ENCODE results near the gene ADAM19.

Gene ADAM19, protein sequence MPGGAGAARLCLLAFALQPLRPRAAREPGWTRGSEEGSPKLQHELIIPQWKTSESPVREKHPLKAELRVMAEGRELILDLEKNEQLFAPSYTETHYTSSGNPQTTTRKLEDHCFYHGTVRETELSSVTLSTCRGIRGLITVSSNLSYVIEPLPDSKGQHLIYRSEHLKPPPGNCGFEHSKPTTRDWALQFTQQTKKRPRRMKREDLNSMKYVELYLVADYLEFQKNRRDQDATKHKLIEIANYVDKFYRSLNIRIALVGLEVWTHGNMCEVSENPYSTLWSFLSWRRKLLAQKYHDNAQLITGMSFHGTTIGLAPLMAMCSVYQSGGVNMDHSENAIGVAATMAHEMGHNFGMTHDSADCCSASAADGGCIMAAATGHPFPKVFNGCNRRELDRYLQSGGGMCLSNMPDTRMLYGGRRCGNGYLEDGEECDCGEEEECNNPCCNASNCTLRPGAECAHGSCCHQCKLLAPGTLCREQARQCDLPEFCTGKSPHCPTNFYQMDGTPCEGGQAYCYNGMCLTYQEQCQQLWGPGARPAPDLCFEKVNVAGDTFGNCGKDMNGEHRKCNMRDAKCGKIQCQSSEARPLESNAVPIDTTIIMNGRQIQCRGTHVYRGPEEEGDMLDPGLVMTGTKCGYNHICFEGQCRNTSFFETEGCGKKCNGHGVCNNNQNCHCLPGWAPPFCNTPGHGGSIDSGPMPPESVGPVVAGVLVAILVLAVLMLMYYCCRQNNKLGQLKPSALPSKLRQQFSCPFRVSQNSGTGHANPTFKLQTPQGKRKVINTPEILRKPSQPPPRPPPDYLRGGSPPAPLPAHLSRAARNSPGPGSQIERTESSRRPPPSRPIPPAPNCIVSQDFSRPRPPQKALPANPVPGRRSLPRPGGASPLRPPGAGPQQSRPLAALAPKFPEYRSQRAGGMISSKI

DNA sequence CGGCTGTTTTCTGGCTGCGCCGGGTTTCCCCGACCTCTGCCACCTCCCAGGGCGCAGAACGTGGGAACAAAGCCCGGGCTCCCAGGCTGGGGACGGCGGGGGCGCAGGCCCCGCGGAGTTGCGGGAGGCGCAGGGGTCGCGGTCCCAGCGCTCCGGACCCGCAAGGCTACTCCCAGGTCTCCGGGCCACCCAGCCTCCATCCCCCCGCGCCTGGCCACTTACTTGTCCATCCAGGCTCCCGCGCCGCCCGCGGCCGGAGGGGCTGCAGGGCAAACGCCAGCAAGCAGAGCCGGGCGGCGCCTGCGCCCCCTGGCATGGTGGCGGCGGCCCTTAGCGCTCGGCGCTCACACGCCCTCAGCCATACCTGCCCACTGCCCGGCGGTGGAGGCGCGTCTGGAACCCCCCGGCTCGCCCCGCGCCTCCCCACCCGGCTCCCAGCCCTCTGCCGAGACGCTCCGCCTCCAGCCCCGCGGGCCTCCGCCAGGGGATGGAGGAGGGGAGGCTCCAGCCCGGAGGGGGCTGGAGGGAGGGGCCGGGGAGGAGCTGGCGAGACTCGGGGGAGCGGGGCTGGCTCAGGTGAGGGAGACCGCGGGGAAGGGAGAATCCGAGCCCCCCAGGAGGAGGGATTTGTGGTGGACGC lies at the start of gene ADAM19:
TSS of gene ADAM19 (minus strand) at position 395 of the 640 bp plus-strand sequence. CDS start at position 316, 79 bp downstream.
- Histone ChIP-seq H3K27ac (peak within 1 kb of the TSS; percentile 8 to 93 (median 82)), H3K4me3 (peak within 1 kb of the TSS; percentile 62 to 83 (median 70))

- no peak overlapping the region for H3K4me3 ChIP-seq
- no peak overlapping the region for H3K27ac ChIP-seq
Observed at GRCh38 chr5:157624144-157624543, 48.6 kb upstream of the ADAM19 start.

- H3K4me3 ChIP-seq, result no peak overlapping the region
- H3K27ac ChIP-seq, result no peak overlapping the region
Observed at GRCh38 chr5:157620776-157621175, 45.2 kb upstream of the ADAM19 start.

DNA sequence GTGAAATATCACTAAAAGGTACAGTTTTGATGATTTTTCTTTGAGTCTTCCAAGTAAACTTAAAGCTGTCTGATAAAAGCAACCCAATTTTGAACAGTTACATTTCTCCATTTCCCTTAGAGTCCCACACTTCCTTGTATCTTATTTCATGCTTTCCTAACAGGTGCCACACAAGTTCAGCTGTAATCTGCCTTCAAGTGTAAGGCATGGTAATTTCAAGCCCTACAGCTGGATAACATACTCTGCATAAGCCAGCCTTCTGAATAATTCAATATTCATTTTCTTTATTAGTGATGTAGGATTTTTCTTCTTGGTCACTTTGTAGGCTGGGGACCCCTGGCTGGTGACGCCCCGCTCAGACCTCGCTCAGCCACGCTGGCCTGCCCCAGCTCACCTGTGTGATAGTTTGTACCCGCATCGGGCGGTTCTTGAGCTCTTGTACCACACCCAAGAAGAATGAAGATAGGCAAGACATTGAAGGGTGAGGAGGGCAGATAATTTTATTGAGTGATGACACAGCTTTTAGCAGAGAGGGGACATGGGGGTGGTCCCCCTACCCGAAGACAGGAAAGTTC lies 42.7 kb upstream of the ADAM19 start:
- Histone ChIP-seq H3K4me3 (no peak overlapping the region), H3K27ac (no peak overlapping the region)

DNA sequence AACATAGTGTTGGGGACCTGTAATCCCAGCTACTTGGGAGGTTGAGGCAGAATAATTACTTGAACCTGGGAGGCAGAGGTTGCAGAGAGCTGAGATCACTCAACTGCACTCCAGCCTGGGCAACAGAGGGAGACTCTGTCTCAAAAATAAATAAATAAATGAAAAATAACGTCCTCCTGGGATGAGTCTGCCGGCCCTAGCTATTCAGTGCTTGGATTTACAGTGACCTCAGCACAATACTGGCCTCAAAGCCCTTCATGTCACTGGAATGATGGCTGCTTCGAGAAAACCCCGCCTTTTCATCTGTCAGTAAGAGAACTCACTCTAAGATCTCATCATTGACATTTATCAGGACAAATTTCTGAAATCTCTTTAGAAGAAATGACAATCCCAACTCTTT lies 41.2 kb upstream of the ADAM19 start:
- no peak overlapping the region for H3K27ac ChIP-seq
- H3K4me3 ChIP-seq, result no peak overlapping the region

DNA sequence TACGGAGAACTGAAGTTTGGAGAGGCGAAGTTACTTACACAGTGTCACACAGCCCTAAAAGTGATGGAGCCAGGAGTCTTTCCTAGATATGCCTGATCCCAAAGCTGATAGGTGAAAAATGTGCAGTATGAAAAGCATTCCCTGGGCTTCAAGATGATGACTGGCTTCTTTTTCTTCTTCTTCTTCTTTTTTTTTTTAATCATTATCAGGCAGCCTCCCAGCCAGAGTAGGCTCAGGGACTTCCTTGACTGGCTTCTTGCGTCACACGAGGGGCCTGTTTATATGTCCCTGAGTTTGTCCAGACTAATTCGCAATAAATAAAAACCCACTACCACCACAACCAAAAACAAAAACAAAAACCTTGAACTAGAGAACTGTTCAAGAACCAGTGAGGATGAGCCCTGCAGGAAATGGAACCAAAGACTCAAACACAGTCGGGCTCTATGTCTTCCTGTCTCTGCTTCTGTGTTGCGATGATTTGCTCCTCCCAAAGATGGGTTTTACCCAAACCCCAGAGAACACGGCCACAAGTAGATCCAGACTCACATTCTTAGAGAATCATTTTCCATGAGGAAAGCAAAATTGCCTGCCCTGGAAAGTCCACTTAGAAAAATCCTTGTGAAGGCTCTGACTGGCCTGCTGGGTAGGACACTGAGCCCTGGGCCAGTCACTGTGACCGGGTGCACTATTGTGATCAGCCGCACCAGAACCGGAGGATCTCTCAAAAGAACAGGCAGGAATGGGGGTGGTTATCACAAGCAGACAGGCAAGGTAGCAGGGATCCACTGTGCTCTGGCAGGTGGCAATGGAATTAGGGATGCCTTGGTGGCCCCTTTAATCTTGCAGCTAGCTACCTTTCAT lies 38.0 kb upstream of the ADAM19 start:
- Histone ChIP-seq H3K4me3 (no peak overlapping the region), H3K27ac (peak overlapping the region in 4 of 21 experiments; percentile 2 to 52 (median 30))

- Histone ChIP-seq H3K4me3 (no peak overlapping the region), H3K27ac (peak overlapping the region in 1 of 21 experiments; percentile 10)
Observed at GRCh38 chr5:157612581-157612980, 37.0 kb upstream of the ADAM19 start.

DNA sequence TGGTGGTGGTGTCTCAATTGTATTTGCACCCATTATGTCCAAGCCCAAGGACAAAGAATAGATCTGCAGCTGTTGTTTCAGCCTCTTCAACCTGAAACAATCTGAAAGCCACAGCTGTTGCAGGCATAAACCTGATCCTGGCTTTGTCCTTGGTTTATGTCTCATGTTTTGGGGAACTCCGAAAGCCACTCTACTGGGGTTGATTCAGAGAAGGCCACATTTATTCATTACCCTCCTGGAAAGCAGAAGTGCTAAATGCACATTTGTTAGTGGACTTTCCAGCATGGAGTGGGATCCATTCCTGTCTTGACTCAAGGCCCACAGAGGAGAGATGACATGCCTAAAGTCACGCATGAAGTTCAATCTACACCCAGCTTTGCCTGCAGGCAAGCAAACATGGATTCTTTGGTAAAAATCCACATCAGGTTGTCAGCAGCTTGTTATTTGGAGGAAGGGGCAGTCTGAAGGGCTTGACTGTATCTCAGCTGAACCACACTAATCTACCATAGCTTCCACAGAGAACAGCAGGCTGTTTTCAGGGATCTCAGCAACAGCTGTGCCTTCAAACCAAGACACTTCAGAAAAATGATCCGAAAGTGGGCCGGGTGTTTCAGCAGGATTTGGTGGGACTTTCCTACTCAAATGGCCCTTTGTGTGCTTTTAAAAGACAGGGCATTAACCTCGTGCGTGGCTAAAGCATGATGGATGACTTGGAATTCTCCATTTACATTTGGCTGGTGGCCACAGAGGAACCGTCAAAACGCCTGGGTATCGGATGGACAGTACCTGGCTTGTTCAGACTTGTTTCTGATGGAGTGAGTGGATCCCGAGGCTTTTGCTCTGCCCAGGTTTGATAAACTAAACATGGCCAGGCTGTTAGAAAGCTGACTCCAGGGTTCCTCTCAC lies 36.2 kb upstream of the ADAM19 start:
- H3K27ac ChIP-seq, result peak overlapping the region in 1 of 21 experiments; percentile 10
- no peak overlapping the region for H3K4me3 ChIP-seq

- no peak overlapping the region for H3K4me3 ChIP-seq
- H3K27ac ChIP-seq, result no peak overlapping the region
Observed at GRCh38 chr5:157610990-157611389, 35.4 kb upstream of the ADAM19 start.

DNA sequence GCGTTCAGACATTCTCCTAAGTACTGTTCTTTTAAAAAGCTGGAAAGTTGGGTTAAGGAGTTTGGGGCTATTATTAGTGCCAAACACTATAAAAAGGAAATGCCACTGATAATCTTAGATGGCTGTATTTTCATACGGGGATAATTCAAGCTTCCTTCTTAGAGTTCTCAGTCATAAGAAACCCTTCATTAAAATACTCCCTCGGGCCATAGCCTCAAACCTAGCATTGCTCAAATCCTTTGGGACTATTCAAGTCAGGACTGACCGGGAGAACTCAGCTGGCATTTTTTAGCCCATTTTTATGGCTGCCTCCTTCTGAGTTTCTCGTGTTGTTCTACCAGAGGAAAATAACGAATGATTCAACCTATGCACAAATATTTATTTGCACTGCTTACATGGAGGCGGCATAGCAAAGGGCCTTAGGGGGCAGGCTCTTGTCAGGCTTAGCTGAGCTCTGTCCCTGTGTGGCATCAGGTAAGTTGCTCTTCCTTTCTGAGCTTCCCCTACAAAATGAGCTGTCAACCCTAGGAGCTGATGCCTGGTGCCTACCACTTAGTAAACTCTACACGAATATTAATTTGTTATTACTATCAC lies 33.5 kb upstream of the ADAM19 start:
- Histone ChIP-seq H3K27ac (no peak overlapping the region), H3K4me3 (no peak overlapping the region)

- Histone ChIP-seq H3K27ac (peak overlapping the region in 4 of 21 experiments; percentile 12 to 77 (median 48)), H3K4me3 (no peak overlapping the region)
Observed at GRCh38 chr5:157607371-157608161, 32.0 kb upstream of the ADAM19 start.

GRCh38 chr5:157606046-157606445 lies 30.5 kb upstream of the ADAM19 start:
- Histone ChIP-seq H3K4me3 (no peak overlapping the region), H3K27ac (no peak overlapping the region)

GRCh38 chr5:157603333-157604190 lies 28.0 kb upstream of the ADAM19 start:
- Histone ChIP-seq H3K27ac (peak overlapping the region in 7 of 21 experiments; percentile 15 to 79 (median 51)), H3K4me3 (no peak overlapping the region)

- H3K4me3 ChIP-seq, result no peak overlapping the region
- peak overlapping the region in 4 of 21 experiments; percentile 13 to 79 (median 48) for H3K27ac ChIP-seq
Observed at GRCh38 chr5:157602505-157602904, 26.9 kb upstream of the ADAM19 start.

DNA sequence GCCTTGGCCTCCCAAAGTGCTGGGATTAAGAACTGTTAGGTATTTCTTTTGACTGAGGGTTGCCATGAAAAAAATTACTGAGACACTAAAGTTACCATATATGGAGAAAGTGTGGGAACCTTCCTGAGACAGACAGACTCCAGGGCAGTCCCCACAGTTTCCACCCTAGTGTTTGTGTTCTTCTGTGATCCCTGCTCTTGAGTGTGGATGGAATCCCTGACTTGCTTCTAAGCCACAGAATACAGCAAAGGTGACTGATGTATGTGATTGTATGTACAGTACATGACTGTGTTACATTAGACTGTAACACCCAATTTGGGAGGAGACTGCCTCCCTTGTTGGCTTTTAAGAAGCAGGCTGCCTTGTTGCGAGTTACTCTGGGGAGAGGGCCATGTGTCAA lies 24.7 kb upstream of the ADAM19 start:
- Histone ChIP-seq H3K27ac (peak overlapping the region in 1 of 21 experiments; percentile 42), H3K4me3 (no peak overlapping the region)

DNA sequence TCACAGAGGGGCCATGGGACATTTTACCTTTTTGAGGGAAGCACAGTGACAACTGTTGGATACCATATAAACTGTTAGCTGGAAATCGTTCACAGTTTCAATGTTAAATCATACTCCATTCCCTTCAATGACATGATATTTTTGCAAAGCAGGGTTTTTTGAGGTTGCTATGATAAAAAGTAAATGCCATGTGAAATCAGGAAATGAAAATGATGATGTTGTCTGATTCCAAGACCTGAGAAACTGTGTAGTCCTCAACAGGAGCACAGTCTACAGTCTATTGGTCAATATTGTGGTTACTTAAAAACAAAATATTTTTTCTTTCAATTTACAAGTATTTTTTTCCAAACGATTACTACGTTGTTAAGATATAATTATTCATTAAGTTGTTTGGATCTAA lies 24.0 kb upstream of the ADAM19 start:
- Histone ChIP-seq H3K27ac (peak overlapping the region in 1 of 21 experiments; percentile 65), H3K4me3 (no peak overlapping the region)
